ENCODE data around the gene CROCC2. TPM values are rescaled to one million over a fixed set of nuclear protein-coding genes. Genes with fewer than 3 reads are reported as not detected.
A peak's percentile ranks its signal among the peaks of the same experiment; 100 is the strongest.

CROCC2 gene
- total RNA-seq, 1 donor from 2014 or later = not detected

GRCh38 chr2:240993446-240994170 lies 87.5 kb downstream of the CROCC2 start:
- Histone ChIP-seq H3K36me3 (no peaks in the 10 kb centered on the region), H3K27ac (replicated peaks) (no peak overlapping the region), H3K4me3 (no peak overlapping the region), H3K4me1 (peaks cover 55% of the 10 kb centered on the region), H3K27me3 (ENCODE audit: low read depth) (no peaks in the 10 kb centered on the region), H3K9me3 (replicated peaks) (no peaks in the 10 kb centered on the region)
- intact Hi-C loops (cut with micrococcal nuclease) = no loop called here
- no peak for DNase-seq
- no peak for TF ChIP-seq CTCF (IDR thresholded peaks at IDR 0.05; ENCODE audit: borderline replicate concordance)

DNA sequence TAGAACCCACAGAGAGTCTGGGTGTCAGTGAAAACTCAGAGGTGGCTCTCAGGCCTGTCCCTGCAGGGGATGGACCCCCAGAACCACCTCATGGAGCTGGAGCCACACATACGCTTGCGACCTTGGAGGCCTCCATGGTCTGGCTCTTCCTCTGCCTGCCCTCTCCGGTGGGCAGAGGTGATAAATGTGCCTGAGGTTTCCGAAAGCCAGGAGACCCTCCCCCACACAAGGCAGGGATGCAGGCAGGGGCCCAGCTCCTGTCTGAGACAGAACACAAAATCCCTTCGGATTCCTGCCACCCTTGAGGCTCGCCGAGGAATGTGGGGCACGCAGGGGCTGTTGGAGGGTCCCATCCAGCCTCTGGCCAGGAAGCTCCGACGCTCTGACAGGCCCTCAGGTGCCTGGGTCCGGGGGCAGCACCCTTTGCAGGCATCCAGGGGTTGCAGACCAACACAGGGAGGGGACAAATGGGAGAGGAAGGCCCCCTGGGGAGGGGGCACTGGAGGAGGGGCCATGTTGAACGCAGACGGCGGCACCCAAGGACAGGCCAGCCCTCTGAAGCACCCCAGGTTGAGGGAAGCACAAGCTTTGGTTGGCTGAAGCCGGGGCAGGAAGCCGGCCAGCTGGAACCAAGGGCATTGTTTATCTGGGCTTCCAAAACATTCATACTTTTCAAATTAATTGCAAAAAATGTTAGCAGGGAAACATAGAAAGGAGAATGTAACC lies 88.2 kb downstream of the CROCC2 start:
- H3K36me3 ChIP-seq = no peaks in the 10 kb centered on the region
- H3K27ac ChIP-seq (replicated peaks) = no peak overlapping the region
- peaks cover 57% of the 10 kb centered on the region for H3K4me1 ChIP-seq
- H3K27me3 ChIP-seq (ENCODE audit: low read depth) = no peaks in the 10 kb centered on the region
- H3K4me3 ChIP-seq = no peak overlapping the region
- DNase-seq = peak; percentile 13
- intact Hi-C loops (cut with micrococcal nuclease) = no loop called here
- no peaks in the 10 kb centered on the region for H3K9me3 ChIP-seq (replicated peaks)
- TF ChIP-seq CTCF (IDR thresholded peaks at IDR 0.05; ENCODE audit: borderline replicate concordance) = no peak

GRCh38 chr2:240995041-240996021 lies 89.2 kb downstream of the CROCC2 start:
- Histone ChIP-seq H3K27ac (replicated peaks) (peak overlapping the region; percentile 4), H3K4me3 (no peak overlapping the region), H3K9me3 (replicated peaks) (no peaks in the 10 kb centered on the region), H3K27me3 (ENCODE audit: low read depth) (no peaks in the 10 kb centered on the region), H3K4me1 (peaks cover 67% of the 10 kb centered on the region), H3K36me3 (no peaks in the 10 kb centered on the region)
- intact Hi-C loops (cut with micrococcal nuclease) = no loop called here
- no peak for TF ChIP-seq CTCF (IDR thresholded peaks at IDR 0.05; ENCODE audit: borderline replicate concordance)
- peak; percentile 13 for DNase-seq

- Histone ChIP-seq H3K4me3 (no peak overlapping the region), H3K4me1 (peaks cover 73% of the 10 kb centered on the region), H3K9me3 (replicated peaks) (no peaks in the 10 kb centered on the region), H3K27ac (replicated peaks) (peak overlapping the region; percentile 89), H3K27me3 (ENCODE audit: low read depth) (no peaks in the 10 kb centered on the region), H3K36me3 (peaks cover under 1% of the 10 kb centered on the region)
- intact Hi-C loops (cut with micrococcal nuclease) = no loop called here
- DNase-seq = peak; percentile 13
- no peak for TF ChIP-seq CTCF (IDR thresholded peaks at IDR 0.05; ENCODE audit: borderline replicate concordance)
Measured at GRCh38 chr2:240996161-240996833, 90.2 kb downstream of the CROCC2 start.

- no peaks in the 10 kb centered on the region for H3K9me3 ChIP-seq (replicated peaks)
- DNase-seq = no peak
- peak overlapping the region; percentile 89 for H3K27ac ChIP-seq (replicated peaks)
- intact Hi-C loops (cut with micrococcal nuclease) = no loop called here
- H3K4me1 ChIP-seq = peaks cover 72% of the 10 kb centered on the region
- no peaks in the 10 kb centered on the region for H3K27me3 ChIP-seq (ENCODE audit: low read depth)
- no peak overlapping the region for H3K4me3 ChIP-seq
- no peak for TF ChIP-seq CTCF (IDR thresholded peaks at IDR 0.05; ENCODE audit: borderline replicate concordance)
- H3K36me3 ChIP-seq = peaks cover 5% of the 10 kb centered on the region
Measured at GRCh38 chr2:240996834-240997140, 90.7 kb downstream of the CROCC2 start.
